ENCODE results near the gene PRELID2.

PRELID2 gene

GRCh38 chr5:145787996-145788395 is 47.1 kb downstream of the PRELID2 start:
- Histone ChIP-seq H3K9me3 (ENCODE audit: control insufficient read depth, insufficient read depth, low read length) (no peaks in the 10 kb centered on the region), H3K36me3 (ENCODE audit: control insufficient read depth, insufficient read depth, low read length) (no peaks in the 10 kb centered on the region), H3K27me3 (ENCODE audit: control insufficient read depth, insufficient read depth, low read length) (no peaks in the 10 kb centered on the region), H3K4me1 (ENCODE audit: control insufficient read depth, insufficient read depth, low read length) (no peaks in the 10 kb centered on the region), H3K4me3 (ENCODE audit: low read depth, low read length) (no peak overlapping the region), H3K9ac (ENCODE audit: low read depth, low read length) (no peak overlapping the region)

- no peaks in the 10 kb centered on the region for H3K36me3 ChIP-seq (ENCODE audit: control insufficient read depth, insufficient read depth, low read length)
- no peak overlapping the region for H3K9ac ChIP-seq (ENCODE audit: low read depth, low read length)
- no peaks in the 10 kb centered on the region for H3K4me1 ChIP-seq (ENCODE audit: control insufficient read depth, insufficient read depth, low read length)
- no peaks in the 10 kb centered on the region for H3K27me3 ChIP-seq (ENCODE audit: control insufficient read depth, insufficient read depth, low read length)
- H3K4me3 ChIP-seq (ENCODE audit: low read depth, low read length) = no peak overlapping the region
- no peaks in the 10 kb centered on the region for H3K9me3 ChIP-seq (ENCODE audit: control insufficient read depth, insufficient read depth, low read length)
Observed at GRCh38 chr5:145787507-145787906, 47.6 kb downstream of the PRELID2 start.

- no peaks in the 10 kb centered on the region for H3K4me1 ChIP-seq (ENCODE audit: control insufficient read depth, insufficient read depth, low read length)
- H3K36me3 ChIP-seq (ENCODE audit: control insufficient read depth, insufficient read depth, low read length) = no peaks in the 10 kb centered on the region
- H3K4me3 ChIP-seq (ENCODE audit: low read depth, low read length) = no peak overlapping the region
- H3K9me3 ChIP-seq (ENCODE audit: control insufficient read depth, insufficient read depth, low read length) = no peaks in the 10 kb centered on the region
- H3K27me3 ChIP-seq (ENCODE audit: control insufficient read depth, insufficient read depth, low read length) = no peaks in the 10 kb centered on the region
- H3K9ac ChIP-seq (ENCODE audit: low read depth, low read length) = no peak overlapping the region
Observed at GRCh38 chr5:145787001-145787400, 48.1 kb downstream of the PRELID2 start.

- no peaks in the 10 kb centered on the region for H3K9me3 ChIP-seq (ENCODE audit: control insufficient read depth, insufficient read depth, low read length)
- no peak overlapping the region for H3K4me3 ChIP-seq (ENCODE audit: low read depth, low read length)
- H3K27me3 ChIP-seq (ENCODE audit: control insufficient read depth, insufficient read depth, low read length) = no peaks in the 10 kb centered on the region
- no peaks in the 10 kb centered on the region for H3K36me3 ChIP-seq (ENCODE audit: control insufficient read depth, insufficient read depth, low read length)
- H3K4me1 ChIP-seq (ENCODE audit: control insufficient read depth, insufficient read depth, low read length) = no peaks in the 10 kb centered on the region
- no peak overlapping the region for H3K9ac ChIP-seq (ENCODE audit: low read depth, low read length)
Observed at GRCh38 chr5:145780982-145781381, 54.2 kb downstream of the PRELID2 start.

- no peaks in the 10 kb centered on the region for H3K36me3 ChIP-seq (ENCODE audit: control insufficient read depth, insufficient read depth, low read length)
Observed at GRCh38 chr5:145778144-145778900, 56.8 kb downstream of the PRELID2 start.

GRCh38 chr5:145777445-145778063 is 57.6 kb downstream of the PRELID2 start:
- no peak overlapping the region for H3K9ac ChIP-seq (ENCODE audit: low read depth, low read length)
- no peaks in the 10 kb centered on the region for H3K9me3 ChIP-seq (ENCODE audit: control insufficient read depth, insufficient read depth, low read length)
- no peak overlapping the region for H3K4me3 ChIP-seq (ENCODE audit: low read depth, low read length)
- no peaks in the 10 kb centered on the region for H3K27me3 ChIP-seq (ENCODE audit: control insufficient read depth, insufficient read depth, low read length)
- no peaks in the 10 kb centered on the region for H3K36me3 ChIP-seq (ENCODE audit: control insufficient read depth, insufficient read depth, low read length)
- peaks cover 2% of the 10 kb centered on the region for H3K4me1 ChIP-seq (ENCODE audit: control insufficient read depth, insufficient read depth, low read length)

More at GRCh38 chr5:145778144-145778900, 56.8 kb downstream of the PRELID2 start:
- Histone ChIP-seq H3K27me3 (ENCODE audit: control insufficient read depth, insufficient read depth, low read length) (no peaks in the 10 kb centered on the region), H3K9me3 (ENCODE audit: control insufficient read depth, insufficient read depth, low read length) (no peaks in the 10 kb centered on the region), H3K4me3 (ENCODE audit: low read depth, low read length) (no peak overlapping the region), H3K9ac (ENCODE audit: low read depth, low read length) (no peak overlapping the region), H3K4me1 (ENCODE audit: control insufficient read depth, insufficient read depth, low read length) (peaks cover 2% of the 10 kb centered on the region)

- H3K4me3 ChIP-seq (ENCODE audit: low read depth, low read length) = no peak overlapping the region
- no peak overlapping the region for H3K9ac ChIP-seq (ENCODE audit: low read depth, low read length)
- H3K27me3 ChIP-seq (ENCODE audit: control insufficient read depth, insufficient read depth, low read length) = no peaks in the 10 kb centered on the region
- no peaks in the 10 kb centered on the region for H3K36me3 ChIP-seq (ENCODE audit: control insufficient read depth, insufficient read depth, low read length)
- H3K4me1 ChIP-seq (ENCODE audit: control insufficient read depth, insufficient read depth, low read length) = peaks cover 2% of the 10 kb centered on the region
- H3K9me3 ChIP-seq (ENCODE audit: control insufficient read depth, insufficient read depth, low read length) = no peaks in the 10 kb centered on the region
Observed at GRCh38 chr5:145776886-145777285, 58.3 kb downstream of the PRELID2 start.

GRCh38 chr5:145775893-145776444 is 59.2 kb downstream of the PRELID2 start:
- H3K4me1 ChIP-seq (ENCODE audit: control insufficient read depth, insufficient read depth, low read length) = peaks cover 2% of the 10 kb centered on the region
- no peak overlapping the region for H3K4me3 ChIP-seq (ENCODE audit: low read depth, low read length)
- no peaks in the 10 kb centered on the region for H3K27me3 ChIP-seq (ENCODE audit: control insufficient read depth, insufficient read depth, low read length)
- no peaks in the 10 kb centered on the region for H3K9me3 ChIP-seq (ENCODE audit: control insufficient read depth, insufficient read depth, low read length)
- H3K9ac ChIP-seq (ENCODE audit: low read depth, low read length) = no peak overlapping the region
- H3K36me3 ChIP-seq (ENCODE audit: control insufficient read depth, insufficient read depth, low read length) = no peaks in the 10 kb centered on the region

GRCh38 chr5:145775411-145775810 is 59.7 kb downstream of the PRELID2 start:
- H3K9ac ChIP-seq (ENCODE audit: low read depth, low read length) = no peak overlapping the region
- H3K4me1 ChIP-seq (ENCODE audit: control insufficient read depth, insufficient read depth, low read length) = peaks cover 2% of the 10 kb centered on the region
- no peaks in the 10 kb centered on the region for H3K27me3 ChIP-seq (ENCODE audit: control insufficient read depth, insufficient read depth, low read length)
- no peaks in the 10 kb centered on the region for H3K9me3 ChIP-seq (ENCODE audit: control insufficient read depth, insufficient read depth, low read length)
- no peaks in the 10 kb centered on the region for H3K36me3 ChIP-seq (ENCODE audit: control insufficient read depth, insufficient read depth, low read length)
- no peak overlapping the region for H3K4me3 ChIP-seq (ENCODE audit: low read depth, low read length)

- no peak overlapping the region for H3K4me3 ChIP-seq (ENCODE audit: low read depth, low read length)
Observed at GRCh38 chr5:145774442-145774841, 60.7 kb downstream of the PRELID2 start.

GRCh38 chr5:145772466-145772865 is 62.7 kb downstream of the PRELID2 start:
- Histone ChIP-seq H3K9ac (ENCODE audit: low read depth, low read length) (no peak overlapping the region), H3K4me1 (ENCODE audit: control insufficient read depth, insufficient read depth, low read length) (peaks cover 2% of the 10 kb centered on the region), H3K27me3 (ENCODE audit: control insufficient read depth, insufficient read depth, low read length) (no peaks in the 10 kb centered on the region), H3K4me3 (ENCODE audit: low read depth, low read length) (no peak overlapping the region), H3K36me3 (ENCODE audit: control insufficient read depth, insufficient read depth, low read length) (no peaks in the 10 kb centered on the region), H3K9me3 (ENCODE audit: control insufficient read depth, insufficient read depth, low read length) (no peaks in the 10 kb centered on the region)

More at GRCh38 chr5:145774442-145774841, 60.7 kb downstream of the PRELID2 start:
- Histone ChIP-seq H3K4me1 (ENCODE audit: control insufficient read depth, insufficient read depth, low read length) (peaks cover 2% of the 10 kb centered on the region), H3K9me3 (ENCODE audit: control insufficient read depth, insufficient read depth, low read length) (no peaks in the 10 kb centered on the region), H3K9ac (ENCODE audit: low read depth, low read length) (no peak overlapping the region), H3K27me3 (ENCODE audit: control insufficient read depth, insufficient read depth, low read length) (no peaks in the 10 kb centered on the region), H3K36me3 (ENCODE audit: control insufficient read depth, insufficient read depth, low read length) (no peaks in the 10 kb centered on the region)

GRCh38 chr5:145768863-145769262 is 66.3 kb downstream of the PRELID2 start:
- Histone ChIP-seq H3K4me1 (ENCODE audit: control insufficient read depth, insufficient read depth, low read length) (no peaks in the 10 kb centered on the region), H3K27me3 (ENCODE audit: control insufficient read depth, insufficient read depth, low read length) (no peaks in the 10 kb centered on the region), H3K9me3 (ENCODE audit: control insufficient read depth, insufficient read depth, low read length) (no peaks in the 10 kb centered on the region), H3K36me3 (ENCODE audit: control insufficient read depth, insufficient read depth, low read length) (no peaks in the 10 kb centered on the region), H3K9ac (ENCODE audit: low read depth, low read length) (no peak overlapping the region), H3K4me3 (ENCODE audit: low read depth, low read length) (no peak overlapping the region)
